COLO829 (cell line): ENCODE results near the gene GALNTL6.

Experiments
- DNase-seq: peaks from one replicate; pipeline ENCODE4 v3.0.0; 2012; ENCODE audit warnings: low spot score

The GALNTL6 gene

GRCh38 chr4:173074501-173074946 is 1261.3 kb downstream of the GALNTL6 start:
- no peak for DNase-seq

- no peak for DNase-seq
These were observed 1263.9 kb downstream of the GALNTL6 start for GRCh38 chr4:173076903-173077634.

- no peak for DNase-seq
These were observed 1274.9 kb downstream of the GALNTL6 start for GRCh38 chr4:173088144-173088543.
